NCI-H2171 treated with DMSO at 0.1 percent for 48 hours (cell line): ENCODE results near the gene CERK.

Experiments
- DNase-seq: peaks from one replicate; lab custom pipeline; 2025; lab: John Stamatoyannopoulos, UW

CERK gene

DNA sequence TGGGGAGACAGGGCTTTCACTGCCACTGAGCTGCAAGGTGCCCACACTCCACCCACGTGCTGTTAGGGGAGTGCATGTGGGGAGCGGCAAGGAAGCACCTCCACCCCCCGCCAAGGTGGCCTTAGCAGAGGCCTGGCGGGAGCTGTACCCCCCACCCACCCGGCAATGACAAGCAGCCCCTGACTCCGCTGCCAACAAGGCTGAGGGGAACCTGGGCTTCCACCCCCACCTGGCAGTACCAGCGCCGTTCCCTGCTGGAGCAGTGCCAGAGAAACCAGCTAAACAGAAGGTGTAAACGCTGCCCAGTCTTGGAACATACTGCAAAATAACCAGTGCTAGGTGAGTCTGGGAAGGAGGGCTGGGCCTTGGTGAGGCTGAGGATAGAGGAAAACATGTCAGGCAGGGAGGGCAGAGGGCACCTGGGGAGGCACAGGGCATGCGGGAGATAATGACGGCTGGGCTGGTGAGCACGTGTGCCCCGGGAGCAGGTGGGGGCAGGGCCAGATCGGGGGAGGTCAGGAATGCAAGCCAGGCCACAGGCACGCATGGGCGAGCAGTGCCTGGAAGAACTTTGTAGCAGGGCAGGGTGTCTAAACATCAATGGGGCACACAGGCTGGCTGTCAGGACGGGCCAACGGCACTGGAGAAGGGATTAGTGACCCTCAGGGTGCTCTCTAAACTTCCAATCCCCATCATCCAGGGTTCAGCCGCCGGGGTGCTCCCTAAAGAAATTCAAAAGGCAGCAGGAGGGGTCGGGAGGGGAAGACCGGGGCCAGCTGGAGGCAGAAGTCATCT lies 6.6 kb downstream of the CERK start:
- DNase-seq, result peak; percentile 82

DNA sequence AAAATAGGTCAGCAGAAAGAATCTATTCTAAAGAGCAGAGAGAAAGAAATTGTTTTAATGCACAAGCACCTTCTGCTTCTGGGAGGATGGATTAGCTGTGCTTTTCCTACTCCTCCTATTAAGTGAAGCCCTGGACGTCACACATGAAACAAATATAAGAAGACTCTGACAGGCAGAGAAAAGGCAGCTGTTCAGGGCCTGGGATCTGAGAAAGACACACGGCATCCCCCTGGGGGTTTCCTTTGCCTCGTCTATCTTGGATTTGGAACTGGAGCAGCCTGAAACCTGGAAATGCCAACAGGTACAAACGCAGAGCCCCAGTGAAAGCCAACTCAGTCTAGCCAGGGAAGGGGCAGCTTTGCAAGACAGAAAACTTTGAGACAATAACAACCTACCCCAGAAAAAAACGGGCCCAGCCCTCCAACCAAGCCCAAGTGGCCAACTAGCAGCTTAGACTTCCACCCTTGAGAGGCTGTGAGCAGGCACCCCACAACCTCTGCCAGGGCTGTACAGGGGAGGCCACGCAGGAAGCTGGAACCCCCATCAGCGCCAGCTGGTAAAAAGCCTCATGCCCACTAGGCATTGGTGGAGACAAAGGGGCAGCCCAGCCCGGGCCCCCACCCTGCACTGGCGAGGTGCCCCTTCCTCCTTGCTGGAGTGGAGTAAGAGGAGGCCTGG lies 7.3 kb downstream of the CERK start:
- peak; percentile 92 for DNase-seq

DNA sequence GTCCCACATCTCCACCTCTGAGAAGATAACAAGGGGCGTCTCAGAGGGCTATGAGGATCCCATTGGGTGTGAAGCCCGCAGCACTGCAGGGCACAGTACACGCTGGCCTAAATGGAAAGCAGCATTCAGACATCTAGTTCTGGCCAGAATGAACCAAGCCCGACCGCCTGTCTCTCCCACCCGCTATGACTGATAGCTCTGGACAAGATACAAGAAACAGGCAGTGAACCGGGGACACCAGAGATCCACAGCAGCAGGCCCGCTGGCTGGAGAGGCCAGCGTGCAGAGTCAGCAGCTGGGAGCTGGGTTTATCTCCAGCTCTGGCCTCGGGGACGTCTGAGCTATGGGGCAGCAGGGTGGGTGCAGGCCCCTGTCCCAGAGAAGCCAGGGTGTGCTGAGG lies 9.6 kb downstream of the CERK start:
- DNase-seq, result no peak

DNA sequence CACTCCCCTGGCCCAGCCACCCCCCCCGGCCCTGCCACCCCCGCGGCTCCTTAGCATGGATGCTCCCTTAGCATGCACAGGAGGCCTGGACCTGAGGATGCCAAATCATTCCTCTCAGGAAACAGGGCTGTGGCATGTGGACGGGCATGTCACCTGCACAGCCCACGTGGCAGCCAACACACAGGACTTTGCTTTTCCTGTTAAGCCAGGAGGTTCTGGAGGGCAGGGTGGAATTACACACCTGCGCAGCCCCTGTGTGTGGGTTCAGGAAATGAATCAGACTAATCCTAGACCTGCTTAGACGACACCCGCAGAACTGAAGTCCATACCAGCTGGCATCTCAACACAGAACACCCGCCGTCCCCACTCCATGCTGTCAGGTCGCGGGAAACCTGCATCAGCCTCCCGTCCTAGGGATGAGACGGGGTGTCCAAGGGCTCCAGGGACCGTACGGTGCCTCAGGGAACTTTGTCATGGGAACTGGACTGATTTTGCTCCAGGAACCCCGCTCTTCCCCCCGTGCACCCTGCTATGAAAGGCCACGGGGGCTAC lies 10.2 kb downstream of the CERK start:
- no peak for DNase-seq

DNA sequence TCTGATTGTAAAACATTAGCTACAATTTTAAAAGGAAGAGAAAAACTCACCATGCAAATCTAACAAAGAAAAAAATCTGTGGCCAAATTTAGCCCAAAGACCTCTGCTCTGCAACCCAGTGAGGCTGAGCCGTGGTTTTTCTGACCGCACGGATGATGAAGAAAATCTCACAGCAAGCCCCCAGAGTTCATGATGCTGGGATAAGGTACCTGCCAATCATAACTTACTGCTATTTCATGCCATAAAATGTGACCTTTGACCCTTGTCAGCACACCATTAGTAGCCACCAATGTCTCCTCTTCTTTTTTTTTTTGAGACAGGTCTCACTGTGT lies 11.1 kb downstream of the CERK start:
- no peak for DNase-seq

DNA sequence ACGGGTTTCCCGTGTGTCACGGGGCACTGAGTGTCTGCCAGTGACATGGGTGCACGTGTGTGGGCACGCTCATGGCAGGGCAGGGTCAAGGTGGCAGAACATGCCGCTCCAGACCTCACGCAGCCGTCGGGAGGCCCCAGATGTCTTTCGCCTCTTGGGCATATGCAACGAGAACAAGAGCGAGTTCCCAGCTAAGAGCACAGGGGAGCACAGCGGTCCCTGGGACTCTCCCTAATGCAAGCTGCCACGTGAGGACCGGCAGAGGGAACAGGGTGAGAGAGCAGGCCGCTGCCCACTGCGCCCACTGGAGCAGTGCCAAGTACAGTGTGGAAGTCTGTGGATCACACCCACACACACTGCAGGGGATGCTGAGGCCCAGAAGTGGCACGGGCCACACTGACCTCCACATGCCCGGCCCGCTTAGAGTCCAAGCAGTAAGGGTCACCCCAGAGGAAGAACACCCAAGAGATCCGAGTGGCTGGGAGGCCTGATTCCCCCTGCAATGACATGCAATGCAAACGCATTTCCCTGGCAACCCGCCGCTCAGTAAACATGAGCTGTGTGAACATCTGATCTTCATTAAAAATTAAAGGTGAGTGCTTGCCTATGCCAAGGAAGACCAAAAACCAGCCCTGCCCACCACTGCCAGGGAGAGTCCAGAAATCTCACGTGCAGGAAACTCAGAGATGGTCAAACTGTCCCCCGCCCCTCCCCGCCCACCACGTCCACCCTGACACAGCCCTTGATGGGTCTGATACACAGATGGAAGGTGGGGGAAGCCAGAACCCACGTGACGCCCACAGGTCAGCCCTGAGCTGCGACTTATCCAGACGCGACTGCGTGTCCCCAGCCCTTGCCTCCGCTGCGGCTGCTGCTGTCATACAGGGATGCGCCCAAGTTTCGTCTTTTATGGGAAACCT lies 11.7 kb downstream of the CERK start:
- DNase-seq, result peak; percentile 59

DNA sequence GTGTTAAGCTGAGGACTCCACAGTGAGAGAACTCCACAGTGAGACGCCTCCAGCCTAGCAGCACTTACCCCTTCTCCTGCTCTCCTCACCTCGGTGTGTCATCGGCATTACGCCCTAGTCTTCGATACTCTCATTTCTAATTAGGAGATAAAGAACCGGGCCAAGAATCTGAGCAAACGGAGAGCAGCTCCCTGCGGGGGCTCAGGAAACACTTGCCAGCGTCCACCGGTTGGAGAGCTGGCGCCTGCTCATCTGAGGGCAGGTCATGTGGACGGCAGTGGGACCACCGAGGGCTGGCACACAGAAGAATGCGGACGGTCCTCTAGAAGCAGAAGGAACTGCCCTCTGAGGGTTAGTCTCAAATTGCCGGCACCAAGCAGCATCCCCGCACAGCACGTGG lies 13.0 kb downstream of the CERK start:
- no peak for DNase-seq

DNA sequence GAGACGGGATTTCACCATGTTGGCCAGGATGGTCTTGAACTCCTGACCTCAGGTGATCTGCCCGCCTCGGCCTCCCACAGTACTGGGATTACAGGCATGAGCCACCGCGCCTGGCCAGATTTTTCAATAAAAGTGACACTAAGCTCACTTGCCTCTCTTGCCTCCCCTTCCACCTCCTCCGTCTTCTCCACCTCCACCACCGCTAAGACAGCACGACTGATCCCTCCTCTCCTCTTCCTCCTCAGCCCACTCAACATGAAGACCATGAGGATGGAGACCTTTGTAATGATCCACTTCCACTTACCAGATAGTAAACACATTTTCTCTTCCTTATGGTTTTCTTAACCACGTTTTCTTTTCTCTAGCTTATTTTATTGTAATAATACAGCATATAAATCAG lies 14.2 kb downstream of the CERK start:
- DNase-seq, result no peak

DNA sequence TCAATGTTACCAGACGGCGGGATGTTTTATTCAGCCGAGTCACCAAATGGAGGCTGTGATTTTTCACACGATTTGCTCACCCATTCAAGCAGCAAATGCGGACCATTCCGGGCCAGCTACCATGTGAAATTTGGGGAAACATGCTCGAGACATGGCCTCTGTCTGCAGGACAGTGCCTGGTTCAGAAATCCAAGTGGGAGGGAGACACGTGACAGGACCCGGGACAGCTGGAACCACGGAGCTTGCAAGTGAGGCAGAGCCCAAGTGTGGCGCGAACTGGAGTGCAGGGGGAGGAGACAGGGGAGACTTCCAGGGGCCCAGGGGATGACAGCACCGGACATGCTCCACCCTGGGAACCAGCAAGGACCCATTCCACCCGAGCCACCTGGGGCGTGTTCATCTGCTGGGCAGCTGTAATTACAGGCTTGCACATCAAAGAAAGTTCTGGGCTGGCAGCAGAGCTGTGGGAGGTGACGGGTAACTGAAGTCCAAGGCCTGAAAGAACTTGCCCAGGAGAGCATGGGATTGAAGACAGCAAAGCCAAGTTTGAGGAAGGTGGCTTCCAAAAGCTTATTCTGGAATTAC lies 16.5 kb downstream of the CERK start:
- DNase-seq, result no peak

DNA sequence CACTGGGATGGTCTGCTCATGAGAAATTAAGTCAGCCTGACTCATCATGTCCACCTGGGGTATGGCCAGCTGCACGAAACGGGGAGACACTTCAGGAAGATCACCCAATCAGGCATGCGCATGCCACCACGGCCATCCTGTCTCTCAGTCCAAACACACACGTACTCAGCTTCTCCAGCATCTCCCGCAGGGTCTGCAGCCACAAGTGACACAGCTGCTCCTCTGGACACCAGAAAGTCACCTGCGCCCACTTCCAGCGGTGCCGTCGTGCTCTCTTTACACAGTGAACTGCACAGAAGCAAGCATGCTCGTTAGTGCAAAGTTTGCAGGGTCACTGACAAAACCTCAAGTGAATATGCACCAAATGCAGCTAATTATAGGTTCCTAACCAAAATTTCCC lies 18.1 kb downstream of the CERK start:
- DNase-seq, result no peak

DNA sequence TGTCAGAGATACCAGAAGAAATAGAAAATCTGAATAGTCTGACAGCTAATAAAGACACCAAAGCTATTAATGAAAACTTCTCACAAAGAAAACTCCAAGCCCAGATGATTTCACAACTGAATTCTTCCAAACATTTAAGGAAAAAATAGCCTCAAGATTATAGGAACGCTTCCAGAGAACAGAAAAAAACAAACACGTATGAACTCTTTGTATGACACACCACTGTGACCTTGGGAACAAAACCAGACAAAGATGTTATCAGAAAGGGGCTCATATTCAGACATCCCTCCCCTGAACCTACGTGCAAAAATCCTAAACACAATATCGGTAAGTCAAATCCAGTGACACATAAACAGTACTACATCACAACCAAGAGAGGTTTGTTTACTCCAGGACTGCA lies 23.5 kb downstream of the CERK start:
- DNase-seq, result no peak

DNA sequence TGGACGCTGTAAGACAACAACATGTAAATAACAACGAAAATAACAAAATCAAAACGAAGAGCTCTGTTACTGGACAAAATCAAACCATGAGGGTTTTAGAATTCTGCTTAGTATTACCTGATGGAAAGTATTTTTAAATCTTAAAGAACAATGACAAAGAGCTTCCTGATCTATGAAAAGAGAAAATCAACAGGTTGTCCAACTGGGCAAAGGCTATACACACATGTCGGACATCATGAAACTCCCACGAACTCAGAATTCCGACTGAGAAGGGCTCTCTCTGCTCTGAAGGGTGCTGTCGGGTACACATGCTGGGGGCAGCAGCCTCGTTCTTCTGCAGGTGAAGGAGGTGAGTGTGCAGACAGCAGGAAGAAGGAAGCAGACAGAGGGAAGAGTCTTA lies 25.8 kb downstream of the CERK start:
- DNase-seq, result no peak

DNA sequence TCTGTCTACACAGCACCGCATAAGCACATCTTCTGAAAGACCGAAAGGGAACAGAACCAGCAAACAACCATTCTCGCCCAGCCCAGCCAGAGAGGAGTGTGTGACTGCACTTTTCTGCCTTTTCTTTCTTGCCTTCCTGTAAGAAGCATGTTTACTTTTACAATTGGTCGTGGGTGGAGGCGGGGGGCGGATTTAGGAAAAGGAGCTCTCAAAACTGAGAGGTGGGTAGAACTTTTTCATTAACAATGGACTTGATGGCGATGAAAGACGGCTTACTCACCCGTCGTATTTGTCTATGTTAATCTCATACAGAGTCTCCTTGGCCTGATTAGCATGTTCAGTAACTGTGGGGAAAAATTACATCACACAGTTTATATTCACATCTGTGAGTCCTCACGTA lies 27.2 kb downstream of the CERK start:
- no peak for DNase-seq

DNA sequence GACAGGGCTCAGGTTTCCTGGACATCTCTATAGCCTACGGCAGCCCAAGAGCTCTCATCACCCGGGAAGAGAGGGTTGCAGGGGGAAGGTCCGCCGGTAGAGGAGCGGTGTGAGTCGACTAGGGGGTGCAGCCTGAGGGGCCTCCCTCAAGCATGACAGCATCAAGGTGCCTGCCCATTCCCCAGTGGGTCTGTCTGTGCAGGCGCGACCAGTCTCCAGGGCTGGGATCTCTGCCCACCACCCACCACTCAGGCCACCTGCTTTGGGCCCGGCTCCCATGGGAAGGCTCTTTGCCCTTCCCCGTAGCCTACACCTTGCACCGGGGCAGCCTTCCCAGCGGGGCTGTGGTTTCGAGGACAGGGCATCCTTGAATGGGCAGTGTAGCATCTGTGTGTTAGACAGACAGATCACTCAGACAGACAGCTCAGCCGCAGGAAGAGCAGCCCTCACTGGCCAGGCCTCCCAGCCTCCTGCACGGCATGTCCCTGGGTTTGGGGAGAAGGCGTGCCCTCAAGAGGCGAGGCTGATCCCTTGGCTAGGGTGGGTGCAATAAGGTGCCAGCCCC lies 29.2 kb downstream of the CERK start:
- DNase-seq, result no peak

DNA sequence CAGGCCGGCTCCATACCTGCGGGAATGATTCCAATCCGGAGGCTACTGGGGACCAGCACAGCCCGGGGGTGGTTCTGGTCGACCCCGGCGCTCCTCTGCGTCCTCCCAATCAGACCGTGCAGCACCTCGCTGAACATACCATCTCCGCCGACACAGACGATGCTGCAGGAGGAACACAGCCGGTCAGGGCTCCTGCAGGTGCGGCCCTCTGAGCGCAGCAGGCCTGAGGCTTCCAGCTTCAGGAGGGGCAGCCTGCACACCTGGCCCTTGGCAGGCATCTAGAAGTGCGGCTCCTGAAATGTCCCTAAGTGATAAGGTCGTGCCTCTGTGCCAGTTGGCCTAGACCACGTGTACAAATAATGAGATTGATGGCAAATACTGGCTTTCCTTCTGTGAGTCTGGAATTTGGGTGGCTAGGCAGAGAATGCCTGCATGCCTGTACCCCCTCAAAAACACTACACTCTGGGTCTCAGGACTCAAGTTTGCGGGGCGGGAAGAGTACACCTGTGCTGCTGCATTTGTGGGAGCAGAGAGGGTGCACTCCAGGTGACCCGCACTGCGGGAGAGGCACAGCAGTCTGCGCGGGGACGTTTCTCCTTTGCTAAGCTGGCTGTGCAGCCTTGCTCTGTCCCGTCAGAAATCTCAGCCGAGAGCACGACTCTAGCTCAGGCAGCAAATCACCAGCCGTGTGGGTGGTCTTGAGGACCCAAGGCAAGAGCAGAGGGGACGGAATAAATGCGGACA lies 30.1 kb downstream of the CERK start:
- DNase-seq, result no peak

DNA sequence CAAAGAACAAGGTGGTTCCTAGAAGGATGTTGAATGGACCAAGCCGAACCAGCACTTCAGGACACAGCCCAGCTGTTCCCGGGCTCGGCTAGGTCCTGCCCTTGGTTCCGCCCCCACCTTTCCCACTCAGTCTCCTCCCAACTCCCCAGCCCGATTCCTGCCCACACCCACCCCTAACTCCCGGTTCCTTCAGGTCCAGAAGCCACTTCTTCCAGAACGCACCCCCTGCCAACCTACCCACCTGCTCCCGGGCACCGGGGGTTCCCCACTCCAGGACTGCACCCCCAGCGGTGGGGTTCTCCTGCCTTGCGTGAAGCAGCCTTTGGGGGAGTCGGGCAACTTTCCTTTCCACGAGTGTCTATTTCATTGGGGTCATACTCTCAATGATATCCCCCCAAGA lies 30.7 kb downstream of the CERK start:
- DNase-seq, result no peak

DNA sequence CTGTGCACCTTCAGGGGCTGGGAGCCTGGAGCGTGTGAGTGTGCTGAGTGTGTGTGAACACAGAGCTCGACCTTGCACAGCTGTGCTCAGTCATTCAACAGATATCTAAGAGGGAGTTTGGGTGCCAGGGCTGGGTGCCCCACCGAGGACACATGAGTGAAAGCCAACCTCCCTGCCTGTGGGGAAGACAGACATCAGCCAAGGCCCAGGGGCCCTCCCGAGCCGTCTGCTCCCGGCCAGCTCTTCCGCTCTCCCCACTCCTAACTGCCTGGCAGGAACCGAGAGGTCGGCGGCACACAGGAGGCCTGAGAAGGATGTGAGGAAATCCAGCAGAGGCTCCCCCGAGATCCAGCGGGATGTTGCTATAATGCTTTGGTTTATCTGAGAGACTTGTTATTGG lies 32.0 kb downstream of the CERK start:
- no peak for DNase-seq

DNA sequence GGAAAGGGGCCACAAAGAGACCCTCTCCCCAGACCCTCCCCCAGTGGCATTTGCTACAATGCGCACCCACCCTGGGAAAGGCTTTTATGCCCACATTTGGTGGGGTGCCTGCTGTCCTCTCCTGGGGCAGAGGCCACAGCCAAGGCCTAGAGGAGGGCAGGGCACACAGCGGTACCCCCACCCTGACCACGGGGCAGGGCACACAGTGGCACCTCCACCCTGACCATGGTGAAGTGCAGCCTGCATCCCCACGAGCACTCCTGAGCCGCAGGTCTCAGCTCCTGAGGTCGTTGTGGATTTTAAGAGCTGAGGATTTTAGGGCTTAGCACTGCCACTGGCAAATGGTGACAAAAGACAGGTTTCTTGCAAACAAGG lies 34.1 kb downstream of the CERK start:
- DNase-seq, result no peak

DNA sequence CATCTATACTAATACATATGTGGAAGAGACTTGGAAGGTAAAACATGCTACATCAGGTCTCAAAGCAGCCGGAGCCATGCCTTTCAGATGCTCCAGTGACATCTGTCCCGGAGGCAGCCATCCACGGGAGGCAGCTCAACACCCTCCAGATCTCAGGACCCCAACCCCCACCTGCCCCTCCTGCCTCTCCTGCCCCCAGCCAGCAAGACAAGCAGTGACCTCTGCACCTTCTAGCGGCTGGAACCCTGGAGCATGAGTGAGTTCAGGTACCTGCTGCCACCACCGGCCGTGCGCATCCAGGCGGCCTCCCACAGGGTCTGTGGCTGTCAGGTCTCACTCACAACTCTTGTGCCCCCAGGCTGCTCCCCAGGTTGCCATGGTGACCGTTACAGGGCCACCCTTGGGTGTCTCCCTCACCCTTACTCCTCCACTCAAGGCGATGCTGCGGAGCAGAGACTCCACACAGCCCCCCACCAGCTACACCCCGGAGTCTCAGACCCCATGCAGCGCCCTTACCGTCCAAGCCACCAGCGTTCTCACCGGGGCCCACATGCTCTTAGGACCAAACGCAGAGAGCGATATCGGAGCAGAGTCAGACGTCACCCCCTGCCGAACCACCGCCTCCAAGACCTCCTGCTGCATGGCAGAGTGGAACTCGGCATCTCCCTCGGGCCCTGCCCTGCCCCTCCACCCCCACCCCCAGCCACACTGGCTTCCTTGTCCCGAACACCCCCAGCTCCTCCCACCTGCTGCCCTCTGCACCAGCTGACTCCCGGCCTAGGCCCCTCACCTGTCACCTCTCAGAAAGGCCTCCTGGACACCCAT lies 34.7 kb downstream of the CERK start:
- no peak for DNase-seq

DNA sequence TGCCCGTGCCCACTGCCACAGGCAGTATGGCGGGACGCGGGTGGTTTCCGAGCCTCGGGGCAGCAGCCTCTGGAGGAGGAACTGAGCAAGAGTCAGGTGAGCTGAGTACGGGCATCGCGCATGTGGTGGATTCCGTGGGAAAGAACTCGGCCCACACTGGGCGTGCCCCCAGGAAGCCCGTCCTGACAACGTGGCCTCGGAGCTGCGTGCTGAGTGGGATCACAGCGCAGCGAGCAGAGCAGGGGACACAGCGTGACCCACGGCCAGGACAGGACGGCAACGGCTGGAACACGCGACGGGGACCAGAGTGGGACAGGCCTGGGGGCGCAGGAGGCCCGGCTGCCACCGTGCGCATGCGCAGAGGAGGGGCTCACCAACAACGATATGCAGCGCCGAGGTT lies 36.8 kb downstream of the CERK start:
- no peak for DNase-seq
